ENCODE data around the gene DNM3. TPM values are rescaled to one million over a fixed set of nuclear protein-coding genes. Genes with fewer than 3 reads are reported as not detected.

Gene DNM3
- total RNA-seq, 8 experiments from 2014 or later = 6.1 to 29.1 (median 13.5) TPM

- no peak for ATAC-seq (replicated peaks in 6 of 8)
- Histone ChIP-seq H3K4me3 (no peak overlapping the region), H3K27ac (no peak overlapping the region), H3K4me1 (replicated peaks in 1 of 2) (no peaks in the 10 kb centered on the region)
- in situ Hi-C loops (cut with MboI; ENCODE audit: low pct_unique_long_range_greater_than_20kb in 2 of 9, low sequenced_read_pairs in 9 of 9, unreplicated experiment in 9 of 9) = no loop called here
- WGBS, 10 experiments = 17 to 84% (median 70%) methylated on average over 1 to 4 of the region's 4 CpGs; no CpG with 5 or more reads in 1 of the 10 experiments
Observed at GRCh38 chr1:171883849-171884248, 42.6 kb downstream of the DNM3 start.

- in situ Hi-C loops (cut with MboI; ENCODE audit: low pct_unique_long_range_greater_than_20kb in 2 of 9, low sequenced_read_pairs in 9 of 9, unreplicated experiment in 9 of 9) = no loop called here
- Histone ChIP-seq H3K4me3 (no peak overlapping the region), H3K4me1 (replicated peaks in 1 of 2) (no peaks in the 10 kb centered on the region), H3K27ac (no peak overlapping the region)
- WGBS, 10 experiments = 17 to 100% (median 90%) methylated on average over 1 of the region's 1 CpG; no CpG with 5 or more reads in 5 of the 10 experiments
- ATAC-seq (replicated peaks in 6 of 8) = no peak
Observed at GRCh38 chr1:171884475-171884874, 43.2 kb downstream of the DNM3 start.

GRCh38 chr1:171890131-171890530 lies 48.8 kb downstream of the DNM3 start:
- in situ Hi-C loops (cut with MboI; ENCODE audit: low pct_unique_long_range_greater_than_20kb in 2 of 9, low sequenced_read_pairs in 9 of 9, unreplicated experiment in 9 of 9) = no loop called here
- Histone ChIP-seq H3K4me1 (replicated peaks in 1 of 2) (no peaks in the 10 kb centered on the region), H3K27ac (no peak overlapping the region), H3K4me3 (no peak overlapping the region)
- WGBS, 10 experiments = 40 to 100% (median 89%) methylated on average over 1 of the region's 1 CpG; no CpG with 5 or more reads in 1 of the 10 experiments
- no peak for ATAC-seq (replicated peaks in 6 of 8)

GRCh38 chr1:171896936-171897703 lies 55.8 kb downstream of the DNM3 start:
- WGBS, 10 experiments = 20 to 100% (median 88%) methylated on average over 1 to 2 of the region's 2 CpGs; no CpG with 5 or more reads in 1 of the 10 experiments
- ATAC-seq (replicated peaks in 6 of 8) = no peak
- in situ Hi-C loops (cut with MboI; ENCODE audit: low pct_unique_long_range_greater_than_20kb in 2 of 9, low sequenced_read_pairs in 9 of 9, unreplicated experiment in 9 of 9) = no loop called here
- no peak overlapping the region for H3K27ac ChIP-seq
- no peak overlapping the region for H3K4me3 ChIP-seq
- H3K4me1 ChIP-seq (replicated peaks in 1 of 2) = peaks cover 11 to 15% of the 10 kb centered on the region in 2 donors

- 0 to 75% (median 20%) methylated on average over 2 to 8 of the region's 9 CpGs; no CpG with 5 or more reads in 1 of the 10 experiments for WGBS, 10 experiments
- in situ Hi-C loops (cut with MboI; ENCODE audit: low pct_unique_long_range_greater_than_20kb in 2 of 9, low sequenced_read_pairs in 9 of 9, unreplicated experiment in 9 of 9) = no loop called here
- peak in 5 of 8 experiments; percentile 100 for ATAC-seq (replicated peaks in 6 of 8)
- H3K4me3 ChIP-seq = no peak overlapping the region
- peak overlapping the region; percentile 56 to 65 for H3K27ac ChIP-seq
- H3K4me1 ChIP-seq (replicated peaks in 1 of 2) = peaks cover 11 to 15% of the 10 kb centered on the region in 2 donors
Observed at GRCh38 chr1:171898941-171899340, 57.6 kb downstream of the DNM3 start.

- Histone ChIP-seq H3K4me3 (no peak overlapping the region), H3K27ac (no peak overlapping the region), H3K4me1 (replicated peaks in 1 of 2) (peaks cover 11 to 15% of the 10 kb centered on the region in 2 donors)
- WGBS, 10 experiments = 63 to 97% (median 85%) methylated on average over 3 to 5 of the region's 5 CpGs
- ATAC-seq (replicated peaks in 6 of 8) = no peak
- in situ Hi-C loops (cut with MboI; ENCODE audit: low pct_unique_long_range_greater_than_20kb in 2 of 9, low sequenced_read_pairs in 9 of 9, unreplicated experiment in 9 of 9) = no loop called here
Observed at GRCh38 chr1:171899838-171900237, 58.5 kb downstream of the DNM3 start.

- Histone ChIP-seq H3K27ac (no peak overlapping the region), H3K4me1 (replicated peaks in 1 of 2) (peaks cover 11 to 15% of the 10 kb centered on the region in 2 donors), H3K4me3 (no peak overlapping the region)
- in situ Hi-C loops (cut with MboI; ENCODE audit: low pct_unique_long_range_greater_than_20kb in 2 of 9, low sequenced_read_pairs in 9 of 9, unreplicated experiment in 9 of 9) = no loop called here
- ATAC-seq (replicated peaks in 6 of 8) = no peak
- whole genome bisulfite sequencing, 10 experiments = 88 to 100% (median 90%) methylated on average over 2 to 7 of the region's 7 CpGs; no CpG with 5 or more reads in 1 of the 10 experiments
Observed at GRCh38 chr1:171901245-171901644, 59.9 kb downstream of the DNM3 start.

GRCh38 chr1:171902527-171902926 lies 61.2 kb downstream of the DNM3 start:
- Histone ChIP-seq H3K27ac (no peak overlapping the region), H3K4me1 (replicated peaks in 1 of 2) (peaks cover 11 to 15% of the 10 kb centered on the region in 2 donors), H3K4me3 (no peak overlapping the region)
- in situ Hi-C loops (cut with MboI; ENCODE audit: low pct_unique_long_range_greater_than_20kb in 2 of 9, low sequenced_read_pairs in 9 of 9, unreplicated experiment in 9 of 9) = no loop called here
- ATAC-seq (replicated peaks in 6 of 8) = no peak
- 39 to 94% (median 83%) methylated on average over 1 to 3 of the region's 3 CpGs for WGBS, 10 experiments

- no peak overlapping the region for H3K4me3 ChIP-seq
- peak in 2 of 8 experiments; percentile 27 to 37 for ATAC-seq (replicated peaks in 6 of 8)
- in situ Hi-C loops (cut with MboI; ENCODE audit: low pct_unique_long_range_greater_than_20kb in 2 of 9, low sequenced_read_pairs in 9 of 9, unreplicated experiment in 9 of 9) = no loop called here
- H3K4me1 ChIP-seq (replicated peaks in 1 of 2) = peaks cover 5 to 6% of the 10 kb centered on the region in 2 donors
- 41 to 96% (median 86%) methylated on average over 1 to 5 of the region's 5 CpGs; no CpG with 5 or more reads in 2 of the 10 experiments for WGBS, 10 experiments
- H3K27ac ChIP-seq = no peak overlapping the region
Observed at GRCh38 chr1:171904778-171905450, 63.6 kb downstream of the DNM3 start.

- peak in 5 of 8 experiments; percentile 48 to 81 (median 68) for ATAC-seq (replicated peaks in 6 of 8)
- in situ Hi-C loops (cut with MboI; ENCODE audit: low pct_unique_long_range_greater_than_20kb in 2 of 9, low sequenced_read_pairs in 9 of 9, unreplicated experiment in 9 of 9) = no loop called here
- Histone ChIP-seq H3K4me1 (replicated peaks in 1 of 2) (peaks cover 4 to 8% of the 10 kb centered on the region in 2 donors), H3K4me3 (no peak overlapping the region), H3K27ac (no peak overlapping the region)
- WGBS, 10 experiments = 0 to 77% (median 21%) methylated on average over 1 to 5 of the region's 5 CpGs
Observed at GRCh38 chr1:171909711-171910110, 68.4 kb downstream of the DNM3 start.

GRCh38 chr1:171910786-171911185 lies 69.5 kb downstream of the DNM3 start:
- Histone ChIP-seq H3K4me3 (no peak overlapping the region), H3K4me1 (replicated peaks in 1 of 2) (peaks cover 4 to 8% of the 10 kb centered on the region in 2 donors), H3K27ac (no peak overlapping the region)
- no peak for ATAC-seq (replicated peaks in 6 of 8)
- WGBS, 10 experiments = 30 to 80% (median 50%) methylated on average over 1 to 2 of the region's 2 CpGs; no CpG with 5 or more reads in 1 of the 10 experiments
- in situ Hi-C loops (cut with MboI; ENCODE audit: low pct_unique_long_range_greater_than_20kb in 2 of 9, low sequenced_read_pairs in 9 of 9, unreplicated experiment in 9 of 9) = no loop called here

- no peak overlapping the region for H3K4me3 ChIP-seq
- no peak overlapping the region for H3K27ac ChIP-seq
- ATAC-seq (replicated peaks in 6 of 8) = peak in 1 of 8 experiments; percentile 44
- H3K4me1 ChIP-seq (replicated peaks in 1 of 2) = peaks cover 6 to 12% of the 10 kb centered on the region in 2 donors
- in situ Hi-C loops (cut with MboI; ENCODE audit: low pct_unique_long_range_greater_than_20kb in 2 of 9, low sequenced_read_pairs in 9 of 9, unreplicated experiment in 9 of 9) = no loop called here
- 80 to 100% (median 98%) methylated on average over 1 to 8 of the region's 8 CpGs; no CpG with 5 or more reads in 3 of the 10 experiments for WGBS, 10 experiments
Observed at GRCh38 chr1:171911506-171911905, 70.2 kb downstream of the DNM3 start.

- no peak overlapping the region for H3K4me3 ChIP-seq
- ATAC-seq (replicated peaks in 6 of 8) = no peak
- H3K4me1 ChIP-seq (replicated peaks in 1 of 2) = peaks cover 13 to 23% of the 10 kb centered on the region in 2 donors
- H3K27ac ChIP-seq = no peak overlapping the region
- WGBS, 10 experiments = 0 to 94% (median 65%) methylated on average over 1 to 2 of the region's 2 CpGs
- in situ Hi-C loops (cut with MboI; ENCODE audit: low pct_unique_long_range_greater_than_20kb in 2 of 9, low sequenced_read_pairs in 9 of 9, unreplicated experiment in 9 of 9) = no loop called here
Observed at GRCh38 chr1:171912509-171913175, 71.3 kb downstream of the DNM3 start.

All from motor neuron (in vitro differentiated cells).